Karpas-422 (cell line): ENCODE data around the gene NRBF2. TPM values are rescaled to one million over a fixed set of nuclear protein-coding genes. Genes with fewer than 3 reads are reported as not detected.
"Not testable (repeated sequence)": the region's sequence is repeated elsewhere in the genome, so short reads cannot be mapped to it uniquely, and the experiment has no call there.

Source experiments
- DNase-seq: peaks from one replicate; pipeline ENCODE4 v3.0.0-alpha.2; 2015
- H2AFZ ChIP-seq: fragments of 200-600 bp; sonication (generic); 2 replicates; pipeline ENCODE4 v1.6.1; 2014; ENCODE audit warnings: antibody characterized with exemption, low read length, mixed read lengths
- H3K27ac ChIP-seq: fragments of 200-600 bp; sonication (generic); 2 replicates; pipeline ENCODE4 v1.5.1; 2014; ENCODE audit warnings: mild to moderate bottlenecking, low read length, moderate library complexity
- H3K27me3 ChIP-seq: fragments of 200-600 bp; sonication (generic); 2 replicates; pipeline ENCODE4 v1.6.1; 2014; ENCODE audit warnings: low read length, mixed read lengths
- H3K36me3 ChIP-seq: fragments of 200-600 bp; sonication (generic); 2 replicates; pipeline ENCODE4 v1.6.1; 2014; ENCODE audit warnings: low read length, mixed read lengths; ENCODE audit not compliant: insufficient read depth
- H3K4me1 ChIP-seq: fragments of 200-600 bp; sonication (generic); 2 replicates; pipeline ENCODE4 v1.6.1; 2014; ENCODE audit warnings: mild to moderate bottlenecking, low read length, mixed read lengths
- H3K4me2 ChIP-seq: fragments of 200-600 bp; sonication (generic); 2 replicates; pipeline ENCODE4 v1.6.1; 2014; ENCODE audit warnings: low read length, low read depth, mild to moderate bottlenecking; ENCODE audit not compliant: poor library complexity, severe bottlenecking
- H3K4me3 ChIP-seq: fragments of 200-600 bp; sonication (generic); 2 replicates; pipeline ENCODE4 v1.5.1; 2014; ENCODE audit warnings: mild to moderate bottlenecking, antibody characterized with exemption, low read length, mixed read lengths
- H3K79me2 ChIP-seq: fragments of 200-600 bp; sonication (generic); 2 replicates; pipeline ENCODE4 v1.6.1; 2014; ENCODE audit warnings: mild to moderate bottlenecking, low read length, mixed read lengths
- H3K9ac ChIP-seq: fragments of 200-600 bp; sonication (generic); 2 replicates; pipeline ENCODE4 v1.6.0; 2014; ENCODE audit warnings: low read length
- H3K9me2 ChIP-seq: fragments of 200-600 bp; sonication (generic), shearing (Covaris generic); replicated peaks from 2 replicates; pipeline ENCODE4 v1.6.0; 2014; ENCODE audit warnings: mild to moderate bottlenecking, low read length, moderate library complexity; ENCODE audit not compliant: insufficient read depth
- H3K9me3 ChIP-seq: fragments of 300-700, 200-600 bp; sonication (generic); 2 replicates; pipeline ENCODE4 v1.6.1; 2014; ENCODE audit warnings: low read length, mixed read lengths
- H4K20me1 ChIP-seq: fragments of 200-600 bp; sonication (generic); 2 replicates; pipeline ENCODE4 v1.6.1; 2014; ENCODE audit warnings: mild to moderate bottlenecking, antibody characterized with exemption, low read length, low read depth; ENCODE audit not compliant: insufficient read depth
- total RNA-seq: library from RNA; depleted of rRNA; stranded (reverse); fragments of >200 nt; shearing (Covaris generic); gene quantifications from 2 replicates; pipeline ENCODE4 v1.2.3, GENCODE V29; 2014; ENCODE audit warnings: low replicate concordance

The NRBF2 gene
- total RNA-seq, 1 experiment from 2014 or later, result 26.1 TPM

DNA sequence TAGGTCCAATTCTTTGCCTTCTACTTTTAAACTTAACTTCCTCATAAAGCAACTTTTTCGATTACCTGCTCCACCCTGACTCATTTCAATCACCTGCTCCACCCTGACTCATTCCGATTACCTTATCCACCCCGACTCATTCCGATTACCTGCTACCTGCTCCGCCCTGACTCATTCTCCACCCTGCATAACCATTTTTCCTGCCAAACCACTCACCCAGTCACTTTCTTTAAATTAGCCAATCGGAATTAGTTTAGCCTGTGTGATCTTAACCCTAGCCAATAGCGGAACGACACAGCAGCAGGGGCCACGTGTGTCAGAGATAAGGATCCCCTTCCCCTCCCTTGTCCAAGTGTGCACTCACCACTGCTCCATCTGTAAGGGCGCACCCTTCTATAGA is 32.0 kb upstream of the NRBF2 start:
- H3K4me1 ChIP-seq, H3K27ac ChIP-seq, H3K27me3 ChIP-seq, H3K9ac ChIP-seq, H3K9me3 ChIP-seq, H3K9me2 ChIP-seq, H3K36me3 ChIP-seq, H3K79me2 ChIP-seq, H3K4me2 ChIP-seq, H4K20me1 ChIP-seq, H2AFZ ChIP-seq, H3K4me3 ChIP-seq, DNase-seq: not testable (repeated sequence)

- not testable (repeated sequence) for H4K20me1 ChIP-seq, H3K9me3 ChIP-seq, H2AFZ ChIP-seq, H3K27ac ChIP-seq, H3K4me1 ChIP-seq, DNase-seq, H3K9me2 ChIP-seq, H3K79me2 ChIP-seq, H3K27me3 ChIP-seq, H3K9ac ChIP-seq, H3K36me3 ChIP-seq, H3K4me2 ChIP-seq, H3K4me3 ChIP-seq
These were observed 30.7 kb upstream of the NRBF2 start for GRCh38 chr10:63102279-63102883.

GRCh38 chr10:63103178-63103577 is 29.9 kb upstream of the NRBF2 start:
- not testable (repeated sequence) for H3K36me3 ChIP-seq, H3K79me2 ChIP-seq, H4K20me1 ChIP-seq, H2AFZ ChIP-seq, DNase-seq, H3K27ac ChIP-seq, H3K27me3 ChIP-seq, H3K4me1 ChIP-seq, H3K4me2 ChIP-seq, H3K4me3 ChIP-seq, H3K9me3 ChIP-seq, H3K9ac ChIP-seq, H3K9me2 ChIP-seq

DNA sequence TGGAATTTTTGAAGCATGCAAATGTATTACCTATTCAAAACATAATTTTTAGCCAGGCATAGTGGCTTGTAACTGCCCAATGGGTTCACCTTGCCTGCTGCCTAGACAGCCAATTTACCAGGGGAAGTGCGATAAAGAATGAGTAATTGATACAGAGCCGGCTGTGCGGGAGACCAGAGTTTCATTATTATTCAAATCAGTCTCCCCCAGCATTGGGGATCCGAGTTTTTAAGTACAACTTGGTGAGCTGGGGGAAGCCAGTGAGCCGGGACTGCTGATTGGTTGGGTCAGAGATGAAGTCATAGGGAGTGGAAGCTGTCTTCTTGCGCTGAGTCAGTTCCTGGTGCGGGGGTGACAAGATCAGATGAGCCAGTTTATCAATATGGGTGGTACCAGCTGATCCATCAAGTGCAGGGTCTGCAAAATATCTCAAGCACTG is 29.1 kb upstream of the NRBF2 start:
- no peak overlapping the region for H3K4me2 ChIP-seq
- no peak for DNase-seq
- no peaks in the 10 kb centered on the region for H3K36me3 ChIP-seq
- no peaks in the 10 kb centered on the region for H3K79me2 ChIP-seq
- no peak overlapping the region for H3K4me3 ChIP-seq
- H3K9me2 ChIP-seq, result no peaks in the 10 kb centered on the region
- H4K20me1 ChIP-seq, result no peaks in the 10 kb centered on the region
- H3K9ac ChIP-seq, result no peak overlapping the region
- no peak overlapping the region for H3K27ac ChIP-seq
- H2AFZ ChIP-seq, result no peak overlapping the region
- 0 out of 2 replicates have a peak, but pooled peaks cover 3% of the 10 kb centered on the region for H3K27me3 ChIP-seq
- H3K4me1 ChIP-seq, result no peaks in the 10 kb centered on the region
- no peaks in the 10 kb centered on the region for H3K9me3 ChIP-seq

DNA sequence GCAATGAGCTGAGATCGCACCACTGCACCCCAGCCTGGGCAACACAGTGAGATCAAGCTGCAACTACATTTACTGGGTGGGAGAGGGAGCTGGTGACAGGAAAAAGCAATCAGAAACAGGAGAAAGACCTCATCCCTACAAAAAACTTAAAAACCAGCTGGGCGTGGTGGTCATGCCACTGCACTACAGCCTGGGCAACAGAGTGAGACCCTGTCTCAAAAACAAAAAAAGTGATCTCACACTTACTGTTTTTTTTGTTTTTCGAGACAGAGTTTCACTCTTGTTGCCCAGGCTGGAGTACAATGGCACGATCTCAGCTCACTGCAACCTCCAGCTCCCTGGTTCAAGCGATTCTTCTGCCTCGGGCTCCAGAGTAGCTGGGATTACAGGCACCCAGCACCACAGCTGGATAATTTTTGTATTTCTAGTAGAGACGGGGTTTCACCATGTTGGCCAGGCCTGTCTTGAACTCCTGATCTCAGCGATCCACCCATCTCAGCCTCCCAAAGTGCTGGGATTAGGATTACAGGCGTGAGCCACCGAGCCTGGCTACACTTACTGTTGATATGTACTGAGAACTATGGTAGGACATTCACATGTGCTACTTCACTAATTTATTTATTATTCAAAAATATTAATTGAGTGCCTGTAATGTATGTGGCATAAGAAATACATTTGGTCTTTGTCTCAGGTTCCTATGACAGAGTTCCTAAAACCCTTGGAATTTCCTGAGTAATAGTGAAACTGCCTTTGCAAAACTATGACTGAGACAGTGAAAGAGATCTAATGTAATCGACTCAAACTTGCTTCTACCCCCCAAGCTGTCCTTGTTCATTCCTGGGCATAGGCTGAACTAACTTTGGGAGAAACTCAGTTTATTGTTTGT is 27.7 kb upstream of the NRBF2 start:
- H3K9ac ChIP-seq, result no peak overlapping the region
- H3K4me2 ChIP-seq, result no peak overlapping the region
- H4K20me1 ChIP-seq, result no peaks in the 10 kb centered on the region
- H3K9me3 ChIP-seq, result no peaks in the 10 kb centered on the region
- H2AFZ ChIP-seq, result no peak overlapping the region
- H3K9me2 ChIP-seq, result no peaks in the 10 kb centered on the region
- H3K27me3 ChIP-seq, result 0 out of 2 replicates have a peak, but pooled peaks cover 3% of the 10 kb centered on the region
- no peaks in the 10 kb centered on the region for H3K4me1 ChIP-seq
- H3K27ac ChIP-seq, result no peak overlapping the region
- DNase-seq, result no peak
- H3K4me3 ChIP-seq, result no peak overlapping the region
- H3K79me2 ChIP-seq, result no peaks in the 10 kb centered on the region
- no peaks in the 10 kb centered on the region for H3K36me3 ChIP-seq

- H3K9ac ChIP-seq, result no peak overlapping the region
- no peaks in the 10 kb centered on the region for H3K4me1 ChIP-seq
- no peaks in the 10 kb centered on the region for H3K9me3 ChIP-seq
- no peak overlapping the region for H3K4me2 ChIP-seq
- H3K79me2 ChIP-seq, result no peaks in the 10 kb centered on the region
- no peaks in the 10 kb centered on the region for H3K9me2 ChIP-seq
- H3K4me3 ChIP-seq, result no peak overlapping the region
- H3K27me3 ChIP-seq, result no peaks in the 10 kb centered on the region
- H3K36me3 ChIP-seq, result no peaks in the 10 kb centered on the region
- H4K20me1 ChIP-seq, result no peaks in the 10 kb centered on the region
- no peak overlapping the region for H3K27ac ChIP-seq
- H2AFZ ChIP-seq, result no peak overlapping the region
- no peak for DNase-seq
These were observed 26.9 kb upstream of the NRBF2 start for GRCh38 chr10:63106111-63106755.

- H3K36me3 ChIP-seq, result no peaks in the 10 kb centered on the region
- no peaks in the 10 kb centered on the region for H3K9me2 ChIP-seq
- no peaks in the 10 kb centered on the region for H3K9me3 ChIP-seq
- no peaks in the 10 kb centered on the region for H4K20me1 ChIP-seq
- H3K4me3 ChIP-seq, result no peak overlapping the region
- no peaks in the 10 kb centered on the region for H3K79me2 ChIP-seq
- H2AFZ ChIP-seq, result no peak overlapping the region
- H3K27me3 ChIP-seq, result no peaks in the 10 kb centered on the region
- H3K4me2 ChIP-seq, result no peak overlapping the region
- H3K4me1 ChIP-seq, result peaks cover 5% of the 10 kb centered on the region
- no peak overlapping the region for H3K9ac ChIP-seq
- no peak for DNase-seq
- H3K27ac ChIP-seq, result no peak overlapping the region
These were observed 25.1 kb upstream of the NRBF2 start for GRCh38 chr10:63107943-63108437.

DNA sequence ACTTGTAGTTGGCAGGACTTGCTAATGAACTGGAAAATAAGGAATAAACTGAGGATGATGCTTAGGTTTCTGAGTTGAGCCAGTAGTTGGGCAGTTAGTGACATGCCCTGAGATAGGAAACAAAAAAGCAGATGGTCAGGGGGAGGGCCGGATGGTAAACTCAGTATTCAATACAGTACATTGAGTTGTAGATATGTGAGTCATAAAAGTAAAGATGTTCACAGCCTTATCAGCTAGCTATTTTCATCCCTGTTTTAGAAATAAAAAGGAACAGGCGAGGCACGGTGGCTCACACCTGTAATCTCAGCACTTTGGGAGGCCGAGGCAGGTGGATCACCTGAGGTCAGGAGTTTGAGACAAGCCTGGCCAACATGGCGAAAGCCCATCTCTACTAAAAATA is 22.2 kb upstream of the NRBF2 start:
- Histone ChIP-seq H3K27ac (no peak overlapping the region), H4K20me1 (no peaks in the 10 kb centered on the region), H3K4me3 (no peak overlapping the region), H2AFZ (no peak overlapping the region), H3K36me3 (no peaks in the 10 kb centered on the region), H3K4me2 (no peak overlapping the region), H3K9ac (no peak overlapping the region), H3K9me2 (no peaks in the 10 kb centered on the region), H3K79me2 (no peaks in the 10 kb centered on the region), H3K27me3 (no peaks in the 10 kb centered on the region), H3K4me1 (peaks cover 5% of the 10 kb centered on the region), H3K9me3 (no peaks in the 10 kb centered on the region)
- DNase-seq, result no peak
